Panc1 (cell line): ENCODE results near the gene NATD1. TPM values are rescaled to one million over a fixed set of nuclear protein-coding genes. Genes with fewer than 3 reads are reported as not detected.

ENCODE experiments used
- ATAC-seq: fragments of 200-7000 bp; cut with Tn5 transposase; 2 replicates; pipeline ENCODE4 v1.9.1; 2020; ENCODE audit warnings: mild to moderate bottlenecking, moderate library complexity
- BruUV-seq: library from RNA; stranded (reverse); fragments of 400-500 nt; replicated peaks from 2 replicates; lab custom pipeline; 2021; lab: Mats Ljungman, UMichigan
- CTCF ChIA-PET: fragments of 300-600 bp; sonication (Branson Sonifier 250); formaldehyde crosslinking; loops from one replicate; lab custom pipeline; 2022; ENCODE audit warnings: antibody characterized with exemption; lab: Charles Lee
- POLR2A ChIA-PET: fragments of 300-600 bp; sonication (Branson Sonifier 250); formaldehyde crosslinking; loops from one replicate; lab custom pipeline; 2022; ENCODE audit warnings: antibody characterized with exemption; lab: Charles Lee
- DNase-seq: peaks from one replicate; pipeline ENCODE4 v3.0.0-alpha.2; 2010; ENCODE audit warnings: low read depth, low spot score
- H3K27ac ChIP-seq: 2 replicates; pipeline ENCODE4 v1.5.1; 2011; ENCODE audit warnings: mild to moderate bottlenecking, low read length, inconsistent platforms
- H3K27me3 ChIP-seq: fragments of 200-500 bp; sonication (Bioruptor generic); 2 replicates; pipeline ENCODE4 v1.6.0; 2014; ENCODE audit warnings: low read length, inconsistent platforms; ENCODE audit not compliant: control insufficient read depth, insufficient read depth
- H3K36me3 ChIP-seq: fragments of 200-500 bp; sonication (Bioruptor generic); 2 replicates; pipeline ENCODE4 v1.5.1; 2014; ENCODE audit warnings: inconsistent platforms, mild to moderate bottlenecking, low read length, moderate library complexity; ENCODE audit not compliant: control insufficient read depth, insufficient read depth
- H3K4me1 ChIP-seq: 2 replicates; pipeline ENCODE4 v1.5.1; 2011; ENCODE audit warnings: inconsistent platforms, mild to moderate bottlenecking, low read length, moderate library complexity; ENCODE audit not compliant: control insufficient read depth, insufficient read depth
- H3K4me3 ChIP-seq, 2 experiments: 2 replicates each; pipeline ENCODE4 v1.5.1; 2011 to 2012; ENCODE audit warnings: low read depth in 2 of 2, low read length in 2 of 2, mild to moderate bottlenecking in 2 of 2, inconsistent platforms in 1 of 2, moderate library complexity in 1 of 2
- H3K9me3 ChIP-seq: fragments of 200-500 bp; sonication (Bioruptor generic); 2 replicates; pipeline ENCODE4 v1.5.1; 2014; ENCODE audit warnings: low read depth, mild to moderate bottlenecking, inconsistent platforms, low read length, moderate library complexity; ENCODE audit not compliant: control insufficient read depth, insufficient read depth
- CTCF ChIP-seq: fragments of 450-650 bp; IDR thresholded peaks from 2 replicates; pipeline ENCODE4 v1.5.1; 2017; ENCODE audit warnings: mild to moderate bottlenecking
- POLR2AphosphoS5 ChIP-seq: IDR thresholded peaks from 2 replicates; pipeline ENCODE4 v1.6.1; 2012; ENCODE audit warnings: mild to moderate bottlenecking, low read depth, low read length, moderate library complexity
- SIN3A ChIP-seq: IDR thresholded peaks from 2 replicates; pipeline ENCODE4 v1.6.1; 2012; ENCODE audit warnings: low read depth, mild to moderate bottlenecking, low read length, moderate library complexity, borderline replicate concordance; ENCODE audit not compliant: insufficient read depth
- TCF7L2 ChIP-seq: IDR thresholded peaks from 2 replicates; pipeline ENCODE4 v1.6.1; 2011; ENCODE audit warnings: mild to moderate bottlenecking, low read depth, low read length, inconsistent platforms
- in situ Hi-C: cut with HindIII; loops from 2 replicates; pipeline ENCODE4 v1.10.0; 2016; ENCODE audit warnings: low sequenced_read_pairs, low pct_unique_long_range_greater_than_20kb
- intact Hi-C: fragments of 100-400 bp; cut with micrococcal nuclease; formaldehyde crosslinking; loops from one replicate; pipeline ENCODE4 v1.10.0; 2022; ENCODE audit not compliant: unreplicated experiment
- total RNA-seq: library from RNA; stranded (reverse); gene quantifications from one replicate; pipeline ENCODE4 v1.2.1, GENCODE V29; 2021; ENCODE audit not compliant: unreplicated experiment
- TF ChIP-seq, protein P1 (sequence below), 2 experiments: IDR thresholded peaks; 2 replicates each; pipeline ENCODE4 v1.6.1; 2011 to 2012; ENCODE audit warnings: low read depth in 2 of 2, control low read depth in 1 of 2, low read length in 1 of 2, mild to moderate bottlenecking in 1 of 2, moderate library complexity in 1 of 2; ENCODE audit not compliant: insufficient read depth in 1 of 2

Gene NATD1
- total RNA-seq, 1 experiment from 2014 or later = 2.8 TPM

DNA sequence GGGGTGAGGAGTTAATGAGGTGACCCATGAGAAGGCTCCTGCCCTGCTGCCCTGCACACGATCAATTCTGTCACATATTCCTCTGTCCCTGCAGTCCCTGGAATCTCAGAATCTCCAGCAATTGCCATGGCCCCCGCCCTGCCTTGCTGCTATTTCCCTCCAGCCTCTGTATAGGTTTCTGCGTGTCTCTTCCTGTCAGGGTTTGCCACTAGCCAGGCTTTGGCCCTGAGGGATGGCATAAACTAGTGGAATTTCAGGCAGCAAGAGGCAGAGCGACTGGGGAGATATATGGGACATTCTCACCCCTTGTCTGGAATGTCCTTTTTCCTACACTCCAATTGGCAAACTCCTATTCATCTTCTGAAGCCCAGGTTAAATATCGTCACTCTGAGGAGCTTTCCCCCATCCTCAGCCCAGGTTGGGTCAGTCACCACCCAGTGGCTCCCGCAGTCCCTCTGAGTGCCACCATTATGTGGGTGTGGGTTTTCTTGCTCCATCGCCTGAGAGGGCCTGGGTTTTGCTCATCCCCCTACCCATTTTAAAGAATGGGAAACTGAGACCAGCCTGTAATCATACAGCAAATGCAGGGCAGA, 15.5 kb upstream of the NATD1 start:
- BruUV-seq = no TSS peak
- intact Hi-C loops = no loop called here
- DNase-seq (no peak), ATAC-seq (no peak)
- TF ChIP-seq POLR2AphosphoS5 (no peak), CTCF (no peak), SIN3A (no peak), TCF7L2 (no peak)
- TF ChIP-seq, protein P1, sequence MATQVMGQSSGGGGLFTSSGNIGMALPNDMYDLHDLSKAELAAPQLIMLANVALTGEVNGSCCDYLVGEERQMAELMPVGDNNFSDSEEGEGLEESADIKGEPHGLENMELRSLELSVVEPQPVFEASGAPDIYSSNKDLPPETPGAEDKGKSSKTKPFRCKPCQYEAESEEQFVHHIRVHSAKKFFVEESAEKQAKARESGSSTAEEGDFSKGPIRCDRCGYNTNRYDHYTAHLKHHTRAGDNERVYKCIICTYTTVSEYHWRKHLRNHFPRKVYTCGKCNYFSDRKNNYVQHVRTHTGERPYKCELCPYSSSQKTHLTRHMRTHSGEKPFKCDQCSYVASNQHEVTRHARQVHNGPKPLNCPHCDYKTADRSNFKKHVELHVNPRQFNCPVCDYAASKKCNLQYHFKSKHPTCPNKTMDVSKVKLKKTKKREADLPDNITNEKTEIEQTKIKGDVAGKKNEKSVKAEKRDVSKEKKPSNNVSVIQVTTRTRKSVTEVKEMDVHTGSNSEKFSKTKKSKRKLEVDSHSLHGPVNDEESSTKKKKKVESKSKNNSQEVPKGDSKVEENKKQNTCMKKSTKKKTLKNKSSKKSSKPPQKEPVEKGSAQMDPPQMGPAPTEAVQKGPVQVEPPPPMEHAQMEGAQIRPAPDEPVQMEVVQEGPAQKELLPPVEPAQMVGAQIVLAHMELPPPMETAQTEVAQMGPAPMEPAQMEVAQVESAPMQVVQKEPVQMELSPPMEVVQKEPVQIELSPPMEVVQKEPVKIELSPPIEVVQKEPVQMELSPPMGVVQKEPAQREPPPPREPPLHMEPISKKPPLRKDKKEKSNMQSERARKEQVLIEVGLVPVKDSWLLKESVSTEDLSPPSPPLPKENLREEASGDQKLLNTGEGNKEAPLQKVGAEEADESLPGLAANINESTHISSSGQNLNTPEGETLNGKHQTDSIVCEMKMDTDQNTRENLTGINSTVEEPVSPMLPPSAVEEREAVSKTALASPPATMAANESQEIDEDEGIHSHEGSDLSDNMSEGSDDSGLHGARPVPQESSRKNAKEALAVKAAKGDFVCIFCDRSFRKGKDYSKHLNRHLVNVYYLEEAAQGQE (IDR thresholded peaks at IDR 0.05; ENCODE audit: insufficient read depth in 1 of 2, low read depth in 2 of 2, low read length in 1 of 2) = no peak
- no peaks in the 10 kb centered on the region for H3K36me3 ChIP-seq
- POLR2A ChIA-PET = no interaction called here
- no peaks in the 10 kb centered on the region for H3K9me3 ChIP-seq
- H3K4me1 ChIP-seq = no peaks in the 10 kb centered on the region
- in situ Hi-C loops = no loop called here
- no peak overlapping the region for H3K27ac ChIP-seq
- CTCF ChIA-PET = interaction anchor here (0.6 kb wide), 1 partner anchor 133 kb away, joined by 4 read pairs; no protein-coding TSS in a partner anchor
- H3K27me3 ChIP-seq = no peaks in the 10 kb centered on the region
- H3K4me3 ChIP-seq = no peak overlapping the region

DNA sequence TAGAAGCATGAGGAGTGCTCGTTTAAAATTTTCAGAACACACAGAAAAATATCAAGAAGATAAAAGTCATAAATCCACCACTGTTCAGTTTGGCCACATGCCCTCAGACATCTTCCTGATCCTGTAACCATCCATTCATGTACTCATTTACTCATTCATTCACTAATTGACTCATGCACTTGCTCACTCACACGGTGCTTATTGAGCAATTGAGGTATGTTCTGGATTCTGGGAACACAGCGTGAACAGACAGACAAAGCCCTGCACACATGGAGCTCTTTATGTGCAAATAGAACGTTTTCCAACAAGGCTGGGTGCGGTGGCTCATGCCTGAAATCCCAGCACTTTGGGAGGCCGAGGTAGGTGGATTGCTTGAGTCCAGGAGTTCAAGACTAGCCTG, 10.2 kb upstream of the NATD1 start:
- in situ Hi-C loops = no loop called here
- ChIA-PET POLR2A (no interaction called here), CTCF (no interaction called here)
- intact Hi-C loops = no loop called here
- ATAC-seq (no peak), DNase-seq (no peak)
- Histone ChIP-seq H3K27ac (no peak overlapping the region), H3K4me1 (no peaks in the 10 kb centered on the region), H3K9me3 (no peaks in the 10 kb centered on the region), H3K4me3 (no peak overlapping the region), H3K27me3 (no peaks in the 10 kb centered on the region), H3K36me3 (no peaks in the 10 kb centered on the region)
- no TSS peak for BruUV-seq
- TF ChIP-seq CTCF = no peak
- TF ChIP-seq, protein P1 (IDR thresholded peaks at IDR 0.05; ENCODE audit: insufficient read depth in 1 of 2, low read depth in 2 of 2, low read length in 1 of 2) = no peak
- TF ChIP-seq TCF7L2 = no peak
- TF ChIP-seq POLR2AphosphoS5 = no peak
- TF ChIP-seq SIN3A = no peak
